A549 (cell line): ENCODE measurements around the gene SLC12A7. TPM values are rescaled to one million over a fixed set of nuclear protein-coding genes. Genes with fewer than 3 reads are reported as not detected.

ENCODE experiments used
- ATAC-seq, 2 experiments: fragments of 200-7000 bp in 1 of 2; fragments of >200 bp in 1 of 2; cut with Nextera tagmentation in 1 of 2; cut with Tn5 transposase in 1 of 2; 3 replicates each; pipeline versions ENCODE4 v1.8.0 to v1.9.1; 2018 to 2020; ENCODE audit warnings: mild to moderate bottlenecking in 1 of 2, moderate library complexity in 1 of 2
- CTCF ChIA-PET: fragments of 300-600 bp; sonication (Branson Sonifier 250); formaldehyde crosslinking; extraction: SDS; loops from one replicate; lab custom pipeline; 2021; ENCODE audit warnings: antibody characterized with exemption, inconsistent platforms; lab: Yijun Ruan, JAX
- POLR2A ChIA-PET: fragments of 350-600 bp; formaldehyde crosslinking; extraction: SDS; loops from one replicate; lab custom pipeline; 2021; ENCODE audit warnings: antibody characterized with exemption, inconsistent platforms; lab: Yijun Ruan, JAX
- DNase-seq, 2 experiments: peaks; one replicate each; pipeline versions ENCODE4 v3.0.0 to v3.0.0-alpha.2; 2011 to 2016; ENCODE audit warnings: low read depth in 1 of 2, low spot score in 1 of 2
- FAIRE-seq: peaks from 2 replicates; lab custom pipeline; 2011; peaks lifted over from hg19 to GRCh38; lab: Jason Lieb, UNC
- H3K27ac ChIP-seq, 2 experiments: fragments of >200 bp; sonication (Bioruptor Twin); formaldehyde crosslinking; 3 replicates each; pipeline ENCODE4 v1.5.1; 2016 to 2017
- H3K4me1 ChIP-seq: fragments of >200 bp; sonication (Bioruptor Twin); formaldehyde crosslinking; 3 replicates; pipeline ENCODE4 v1.6.1; 2016
- H3K4me2 ChIP-seq: fragments of >200 bp; sonication (Bioruptor Twin); formaldehyde crosslinking; 3 replicates; pipeline ENCODE4 v1.6.1; 2016
- H3K4me3 ChIP-seq: fragments of >200 bp; sonication (Bioruptor Twin); formaldehyde crosslinking; 3 replicates; pipeline ENCODE4 v1.5.1; 2016
- H3K9me3 ChIP-seq: fragments of >200 bp; sonication (Bioruptor Twin); formaldehyde crosslinking; 3 replicates; pipeline ENCODE4 v1.6.1; 2016
- BHLHE40 ChIP-seq: IDR thresholded peaks from 2 replicates; pipeline ENCODE4 v1.6.1; 2012; ENCODE audit warnings: low read depth, low read length, inconsistent platforms
- CHD2 ChIP-seq: fragments of 150-350 bp; IDR thresholded peaks from 2 replicates; pipeline ENCODE4 v1.6.1; 2014; ENCODE audit warnings: low read length; ENCODE audit not compliant: partially characterized antibody
- CTCF ChIP-seq: fragments of >200 bp; sonication (Bioruptor Twin); formaldehyde crosslinking; IDR thresholded peaks from 3 replicates; pipeline ENCODE4 v1.5.1; 2016
- ELK1 ChIP-seq: fragments of 150-350 bp; IDR thresholded peaks from 2 replicates; pipeline ENCODE4 v1.6.1; 2014; ENCODE audit warnings: low read depth, mild to moderate bottlenecking, low read length
- EP300 ChIP-seq, 2 experiments: fragments of >200 bp; sonication (Bioruptor Twin); formaldehyde crosslinking; IDR thresholded peaks; 2 replicates in 1 of 2; 3 replicates in 1 of 2; pipeline ENCODE4 v1.6.1; 2016 to 2017
- FOSL2 ChIP-seq, 2 experiments: fragments of 450-650 bp in 1 of 2; fragments of >200 bp in 1 of 2; sonication (Bioruptor Twin) in 1 of 2; formaldehyde crosslinking; IDR thresholded peaks; 2 replicates each; pipeline versions ENCODE4 v1.5.0 to v1.6.1; 2016 to 2020; ENCODE audit warnings: mild to moderate bottlenecking in 1 of 2, moderate library complexity in 1 of 2
- HMGXB4 ChIP-seq: fragments of 250-450 bp; sonication (Bioruptor Pico); IDR thresholded peaks from 2 replicates; pipeline ENCODE4 v1.5.0; 2021; ENCODE audit warnings: mild to moderate bottlenecking, moderate library complexity, borderline replicate concordance
- HOXA7 ChIP-seq: fragments of 250-450 bp; sonication (Bioruptor Pico); IDR thresholded peaks from 2 replicates; pipeline ENCODE4 v1.5.0; 2020; ENCODE audit warnings: mild to moderate bottlenecking, moderate library complexity
- MAFK ChIP-seq: fragments of 450-650 bp; IDR thresholded peaks from 2 replicates; pipeline ENCODE4 v1.6.1; 2014; ENCODE audit not compliant: partially characterized antibody
- NFE2L2 ChIP-seq: fragments of 150-350 bp; conservative IDR thresholded peaks from 2 replicates; pipeline ENCODE4 v1.6.1; 2014; ENCODE audit warnings: low read length
- NR3C1 ChIP-seq: fragments of >200 bp; sonication (Bioruptor Twin); formaldehyde crosslinking; IDR thresholded peaks from 3 replicates; pipeline ENCODE4 v1.6.1; 2017
- PHF8 ChIP-seq: fragments of 200-600 bp; sonication (generic); IDR thresholded peaks from 2 replicates; pipeline ENCODE4 v1.6.1; 2016; ENCODE audit warnings: low read depth, mild to moderate bottlenecking, antibody characterized with exemption, moderate library complexity, borderline replicate concordance
- RCOR1 ChIP-seq: fragments of 150-350 bp; IDR thresholded peaks from 2 replicates; pipeline ENCODE4 v1.6.1; 2014; ENCODE audit warnings: antibody characterized with exemption, low read length, low read depth
- REST ChIP-seq: fragments of 200-600 bp; sonication (generic); IDR thresholded peaks from 2 replicates; pipeline ENCODE4 v1.6.1; 2016; ENCODE audit warnings: antibody characterized with exemption, mild to moderate bottlenecking, moderate library complexity
- RNF2 ChIP-seq: fragments of 200-600 bp; sonication (generic); IDR thresholded peaks from 2 replicates; pipeline ENCODE4 v1.6.1; 2016; ENCODE audit warnings: low read depth, mild to moderate bottlenecking, antibody characterized with exemption, moderate library complexity, borderline replicate concordance
- SMC3 ChIP-seq: fragments of >200 bp; sonication (Bioruptor Twin); formaldehyde crosslinking; IDR thresholded peaks from 3 replicates; pipeline ENCODE4 v1.6.1; 2018; ENCODE audit warnings: inconsistent platforms
- TP53 ChIP-seq: fragments of 250-450 bp; sonication (Bioruptor Pico); IDR thresholded peaks from 2 replicates; pipeline ENCODE4 v1.5.0; 2021; ENCODE audit warnings: mild to moderate bottlenecking, moderate library complexity
- WGBS: methylation state at CpG from one replicate; pipeline ENCODE4 v1.1.6; 2017; ENCODE audit errors: missing lambda C conversion rate; 5-methylcytosine and 5-hydroxymethylcytosine counted together
- polyA plus RNA-seq, 4 experiments: library from polyadenylated mRNA; depleted of rRNA in 3 of 4; stranded (reverse); fragments of >200 nt; fragmentation: RNase III in 1 of 4; extraction: RNeasy Plus Mini Kit Qiagen cat#74134 plus additional on column Dnase treatment in 1 of 4; gene quantifications; 2 replicates in 3 of 4; 3 replicates in 1 of 4; pipeline ENCODE4 v1.2.3, GENCODE V29; 2011 to 2017

Gene SLC12A7
- polyA plus RNA-seq, 2 of the 4 experiments (the other 2 are of a cell fraction): 11.2 to 22.5 TPM

- TF ChIP-seq REST: no peak
- TF ChIP-seq FOSL2 (IDR thresholded peaks at IDR 0.05): no peak
- no peak for TF ChIP-seq FOSL2 (CRISPR knock-in tag; IDR thresholded peaks at IDR 0.05)
- no peak for TF ChIP-seq PHF8
- no peak for TF ChIP-seq MAFK
These were observed 16.4 kb downstream of the SLC12A7 start (continued) for GRCh38 chr5:1095302-1095989.

GRCh38 chr5:1094670-1095190 is 17.1 kb downstream of the SLC12A7 start:
- no peak overlapping the region for H3K27ac ChIP-seq
- ATAC-seq (no peak), DNase-seq (no peak), FAIRE-seq (no peak)
- ChIA-PET CTCF (interaction anchor here (1.1 to 1.2 kb wide), 2 partner anchors 36 to 73 kb away, joined by 4 to 5 read pairs; no protein-coding TSS in a partner anchor), POLR2A (no interaction called here)
- peaks cover 20% of the 10 kb centered on the region for H3K4me1 ChIP-seq
- no peak overlapping the region for H3K4me2 ChIP-seq
- no peak for TF ChIP-seq NFE2L2
- H3K4me3 ChIP-seq: no peak overlapping the region
- no peaks in the 10 kb centered on the region for H3K9me3 ChIP-seq
- 85% methylated on average over 10 of the region's 21 CpGs for WGBS

- WGBS: 88% methylated on average over 18 of the region's 26 CpGs
- Histone ChIP-seq H3K9me3 (no peaks in the 10 kb centered on the region), H3K27ac (no peak overlapping the region), H3K4me3 (no peak overlapping the region), H3K4me2 (no peak overlapping the region), H3K4me1 (peaks cover 6% of the 10 kb centered on the region; the same call in 2 of the 3 replicates)
- ChIA-PET POLR2A (no interaction called here), CTCF (interaction anchor here (0.6 to 1.7 kb wide), 4 partner anchors 28 to 81 kb away, joined by 3 to 7 read pairs (median 4); no protein-coding TSS in a partner anchor)
- FAIRE-seq (no peak), DNase-seq (no peak), ATAC-seq (no peak)
- TF ChIP-seq HMGXB4 (CRISPR knock-in tag) (no peak), TP53 (CRISPR knock-in tag) (no peak), BHLHE40 (no peak), PHF8 (no peak), CHD2 (no peak), SMC3 (no peak), RCOR1 (no peak), CTCF (no peak), RNF2 (no peak), NR3C1 (no peak), ELK1 (no peak), HOXA7 (CRISPR knock-in tag) (no peak), EP300 (IDR thresholded peaks at IDR 0.05) (no peak)
These were observed 18.5 kb downstream of the SLC12A7 start for GRCh38 chr5:1093361-1093760.
